DMS79 treated with DMSO at 0.1 percent for 48 hours (cell line): ENCODE measurements around the gene OSBPL8.
"Not testable (repeated sequence)": the region's sequence is repeated elsewhere in the genome, so short reads cannot be mapped to it uniquely, and the experiment has no call there.

Source experiments
- DNase-seq: peaks from one replicate; lab custom pipeline; 2025; lab: John Stamatoyannopoulos, UW

The OSBPL8 gene

GRCh38 chr12:76417116-76417515 is 142.5 kb downstream of the OSBPL8 start:
- no peak for DNase-seq

GRCh38 chr12:76413121-76413520 is 146.4 kb downstream of the OSBPL8 start:
- DNase-seq: no peak

- DNase-seq: no peak
Observed at GRCh38 chr12:76410781-76411180, 148.8 kb downstream of the OSBPL8 start.

GRCh38 chr12:76410371-76410770 is 149.2 kb downstream of the OSBPL8 start:
- no peak for DNase-seq

GRCh38 chr12:76409074-76409473 is 150.5 kb downstream of the OSBPL8 start:
- DNase-seq: no peak

GRCh38 chr12:76407710-76408109 is 151.9 kb downstream of the OSBPL8 start:
- DNase-seq: no peak

GRCh38 chr12:76402259-76402658 is 157.3 kb downstream of the OSBPL8 start:
- no peak for DNase-seq

- no peak for DNase-seq
Observed at GRCh38 chr12:76400136-76400535, 159.4 kb downstream of the OSBPL8 start.

- DNase-seq: no peak
Observed at GRCh38 chr12:76399040-76399439, 160.5 kb downstream of the OSBPL8 start.

GRCh38 chr12:76398106-76398505 is 161.5 kb downstream of the OSBPL8 start:
- DNase-seq: no peak

- no peak for DNase-seq
Observed at GRCh38 chr12:76391461-76391860, 168.1 kb downstream of the OSBPL8 start.

GRCh38 chr12:76387614-76388013 is 172.0 kb downstream of the OSBPL8 start:
- DNase-seq: no peak

- DNase-seq: no peak
Observed at GRCh38 chr12:76384560-76384959, 175.0 kb downstream of the OSBPL8 start.

GRCh38 chr12:76383988-76384387 is 175.6 kb downstream of the OSBPL8 start:
- no peak for DNase-seq

- no peak for DNase-seq
Observed at GRCh38 chr12:76379261-76379660, 180.3 kb downstream of the OSBPL8 start.

GRCh38 chr12:76376876-76377275 is 182.7 kb downstream of the OSBPL8 start:
- DNase-seq: not testable (repeated sequence)

- no peak for DNase-seq
Observed at GRCh38 chr12:76375939-76376338, 183.6 kb downstream of the OSBPL8 start.

- DNase-seq: no peak
Observed at GRCh38 chr12:76375470-76375869, 184.1 kb downstream of the OSBPL8 start.

GRCh38 chr12:76374386-76375020 is 185.1 kb downstream of the OSBPL8 start:
- no peak for DNase-seq

GRCh38 chr12:76368230-76368629 is 191.3 kb downstream of the OSBPL8 start:
- DNase-seq: no peak

- no peak for DNase-seq
Observed at GRCh38 chr12:76366163-76366562, 193.4 kb downstream of the OSBPL8 start.

GRCh38 chr12:76364131-76364530 is 195.4 kb downstream of the OSBPL8 start:
- DNase-seq: not testable (repeated sequence)

GRCh38 chr12:76360316-76360715 is 199.3 kb downstream of the OSBPL8 start:
- no peak for DNase-seq

GRCh38 chr12:76356071-76356470 is 203.5 kb downstream of the OSBPL8 start:
- no peak for DNase-seq
